SK-N-SH (cell line): ENCODE measurements around the gene COG4. TPM values are rescaled to one million over a fixed set of nuclear protein-coding genes. Genes with fewer than 3 reads are reported as not detected.

Experiments
- CTCF ChIA-PET: fragments of 300-600, 350-600 bp; formaldehyde crosslinking; extraction: SDS; loops from one replicate; lab custom pipeline; 2021; lab: Yijun Ruan, JAX
- POLR2A ChIA-PET: fragments of 350-600 bp; sonication (Branson Sonifier 250); formaldehyde crosslinking; extraction: SDS; loops from one replicate; lab custom pipeline; 2020; ENCODE audit warnings: antibody characterized with exemption, inconsistent platforms; lab: Yijun Ruan, JAX
- DNase-seq: peaks from one replicate; pipeline ENCODE4 v3.0.0; 2012
- H2AFZ ChIP-seq: fragments of 200-600 bp; sonication (generic); 2 replicates; pipeline ENCODE4 v1.8.1; 2016; ENCODE audit warnings: antibody characterized with exemption, mild to moderate bottlenecking, low read depth
- H3F3A ChIP-seq: fragments of 200-600 bp; sonication (generic); replicated peaks from 2 replicates; pipeline ENCODE3; 2016; ENCODE audit warnings: antibody characterized with exemption, mild to moderate bottlenecking; ENCODE audit not compliant: insufficient read depth
- H3K27ac ChIP-seq, 2 experiments: fragments of 200-500 bp in 1 of 2; fragments of 200-600 bp in 1 of 2; sonication (Bioruptor generic) in 1 of 2; sonication (generic), shearing (Covaris generic) in 1 of 2; 2 replicates each; pipeline versions ENCODE4 v1.5.1 to v1.6.1; 2014 to 2016; ENCODE audit warnings: low read depth in 2 of 2, inconsistent platforms in 1 of 2, low read length in 1 of 2, mild to moderate bottlenecking in 1 of 2, mixed read lengths in 1 of 2
- H3K27me3 ChIP-seq: fragments of 200-600 bp; sonication (generic), shearing (Covaris generic); 2 replicates; pipeline ENCODE4 v1.6.1; 2016; ENCODE audit warnings: mixed run types; ENCODE audit not compliant: insufficient read depth
- H3K36me3 ChIP-seq, 2 experiments: fragments of 200-500 bp in 1 of 2; fragments of 200-600 bp in 1 of 2; sonication (Bioruptor generic) in 1 of 2; sonication (generic) in 1 of 2; replicated peaks in 1 of 2; 2 replicates each; pipeline versions ENCODE3 to v1.5.1; 2014 to 2016; ENCODE audit warnings: low read length in 1 of 2, mild to moderate bottlenecking in 1 of 2; ENCODE audit not compliant: insufficient read depth in 2 of 2, control insufficient read depth in 1 of 2
- H3K4me1 ChIP-seq, 2 experiments: fragments of 200-500 bp in 1 of 2; fragments of 200-600 bp in 1 of 2; sonication (Bioruptor generic) in 1 of 2; sonication (generic), shearing (Covaris generic) in 1 of 2; 2 replicates each; pipeline versions ENCODE4 v1.5.1 to v1.6.1; 2014 to 2016; ENCODE audit warnings: low read depth in 1 of 2, low read length in 1 of 2, mixed run types in 1 of 2; ENCODE audit not compliant: insufficient read depth in 2 of 2, control insufficient read depth in 1 of 2
- H3K4me2 ChIP-seq: fragments of 200-600 bp; sonication (generic), shearing (Covaris generic); 2 replicates; pipeline ENCODE4 v1.6.1; 2017; ENCODE audit warnings: mixed run types
- H3K4me3 ChIP-seq, 2 experiments: fragments of 200-500 bp in 1 of 2; fragments of 200-600 bp in 1 of 2; sonication (Bioruptor generic) in 1 of 2; sonication (generic), shearing (Covaris generic) in 1 of 2; 2 replicates each; pipeline versions ENCODE4 v1.5.1 to v1.8.1; 2014 to 2016; ENCODE audit warnings: low read depth in 2 of 2, inconsistent platforms in 1 of 2, low read length in 1 of 2, mild to moderate bottlenecking in 1 of 2, mixed read lengths in 1 of 2, moderate library complexity in 1 of 2
- H3K79me2 ChIP-seq: fragments of 200-600 bp; sonication (generic); 2 replicates; pipeline ENCODE4 v1.8.1; 2017; ENCODE audit warnings: mild to moderate bottlenecking; ENCODE audit not compliant: insufficient read depth
- H3K9ac ChIP-seq: fragments of 200-600 bp; sonication (generic); 2 replicates; pipeline ENCODE4 v1.6.1; 2017; ENCODE audit warnings: mixed run types
- H3K9me2 ChIP-seq: fragments of 200-600 bp; sonication (generic); 2 replicates; pipeline ENCODE4 v1.6.1; 2017; ENCODE audit warnings: mixed run types
- H3K9me3 ChIP-seq: fragments of 200-600 bp; sonication (generic); 2 replicates; pipeline ENCODE4 v1.6.1; 2017; ENCODE audit warnings: mixed run types, mild to moderate bottlenecking, moderate library complexity
- H4K20me1 ChIP-seq: fragments of 200-600 bp; sonication (generic); 2 replicates; pipeline ENCODE4 v1.6.1; 2017; ENCODE audit warnings: mild to moderate bottlenecking, mixed run types; ENCODE audit not compliant: insufficient read depth
- EP300 ChIP-seq, 2 experiments: IDR thresholded peaks; 2 replicates each; pipeline versions ENCODE4 v1.4.0 to v1.6.1; 2012; ENCODE audit warnings: borderline replicate concordance in 1 of 2, low read depth in 1 of 2, low read length in 1 of 2
- MEF2A ChIP-seq: IDR thresholded peaks from 2 replicates; pipeline ENCODE4 v1.4.0; 2012; ENCODE audit warnings: low read depth, borderline replicate concordance
- MXI1 ChIP-seq: IDR thresholded peaks from 2 replicates; pipeline ENCODE4 v1.6.1; 2012; ENCODE audit warnings: mild to moderate bottlenecking, low read depth, low read length, improper control_type of control experiment
- NFIC ChIP-seq: IDR thresholded peaks from 2 replicates; pipeline ENCODE4 v1.4.0; 2012; ENCODE audit warnings: borderline replicate concordance
- RAD21 ChIP-seq: IDR thresholded peaks from 2 replicates; pipeline ENCODE4 v1.6.1; 2012; ENCODE audit warnings: mild to moderate bottlenecking, low read length
- SMC3 ChIP-seq: IDR thresholded peaks from 2 replicates; pipeline ENCODE4 v1.6.1; 2012; ENCODE audit warnings: low read depth, low read length, improper control_type of control experiment
- YY1 ChIP-seq: IDR thresholded peaks from 2 replicates; pipeline ENCODE4 v1.4.0; 2012; ENCODE audit warnings: low read depth, mild to moderate bottlenecking
- WGBS: methylation state at CpG from one replicate; pipeline ENCODE4 v1.1.6; 2017; ENCODE audit warnings: low lambda C conversion rate; 5-methylcytosine and 5-hydroxymethylcytosine counted together
- polyA plus RNA-seq, 3 experiments: library from polyadenylated mRNA; depleted of rRNA; stranded (reverse); fragments of >200 nt; gene quantifications; 2 replicates each; pipeline ENCODE4 v1.2.3, GENCODE V29; 2012
- TF ChIP-seq, protein P1 (sequence below): fragments of 200-600 bp; sonication (generic); IDR thresholded peaks from 2 replicates; pipeline ENCODE4 v1.6.1; 2017; ENCODE audit warnings: antibody characterized with exemption, mild to moderate bottlenecking, moderate library complexity

The COG4 gene
- polyA plus RNA-seq, 1 of the 3 experiments (the other 2 are of a cell fraction) = 54.4 TPM

DNA sequence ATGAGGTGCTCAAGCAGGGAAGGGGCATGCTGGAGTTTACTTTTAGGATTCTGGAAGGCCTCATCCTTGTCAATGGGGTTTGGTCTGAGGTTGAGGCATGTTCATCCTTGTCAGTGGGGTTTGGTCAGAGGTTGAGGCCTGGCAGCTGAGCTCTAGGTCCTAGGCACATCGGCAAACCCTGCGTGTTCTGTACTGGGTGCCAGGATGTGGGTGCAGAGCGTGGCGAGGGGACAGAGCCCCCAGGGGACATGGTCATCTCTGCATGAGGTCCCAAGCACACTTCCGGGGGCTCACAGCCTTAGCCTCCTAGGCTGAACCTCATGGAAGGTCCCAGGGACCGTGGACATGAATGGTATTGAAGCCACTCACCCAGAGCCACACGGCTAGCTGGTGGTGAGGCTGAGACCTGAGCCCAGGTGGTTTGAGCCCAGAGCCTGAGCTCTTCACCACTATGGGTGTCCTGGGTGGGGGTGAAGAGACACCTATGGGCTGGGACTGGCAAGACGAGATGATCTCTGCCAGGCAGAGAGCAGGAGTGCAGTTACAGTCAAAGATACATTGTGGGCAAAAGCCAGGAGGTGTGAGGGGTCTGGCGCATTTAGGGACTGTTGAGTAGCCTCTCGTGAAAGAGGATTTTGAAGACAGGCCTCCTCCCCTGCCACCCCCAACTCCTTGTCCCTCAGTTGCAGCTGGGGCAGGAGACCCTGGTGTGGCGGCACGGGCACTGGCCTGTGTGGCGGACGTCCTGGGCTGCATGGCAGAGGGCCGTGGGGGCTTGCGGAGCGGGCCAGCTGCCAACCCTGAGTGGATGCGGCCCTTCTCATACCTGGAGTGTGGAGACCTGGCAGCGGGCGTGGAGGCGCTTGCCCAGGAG, 49.7 kb downstream of the COG4 start:
- Histone ChIP-seq H3K36me3 (peaks cover 0 to 6% of the 10 kb centered on the region in 2 experiments), H3K9ac (no peak overlapping the region), H3K27me3 (no peaks in the 10 kb centered on the region), H3K79me2 (no peaks in the 10 kb centered on the region), H3K4me2 (no peak overlapping the region), H2AFZ (no peak overlapping the region), H3K4me3 (no peak overlapping the region), H3F3A (peaks cover 12% of the 10 kb centered on the region), H4K20me1 (no peaks in the 10 kb centered on the region), H3K9me2 (no peaks in the 10 kb centered on the region), H3K4me1 (peaks cover 10 to 14% of the 10 kb centered on the region in 2 experiments; a peak in 3 of 4 replicates), H3K27ac (no peak overlapping the region), H3K9me3 (no peaks in the 10 kb centered on the region)
- CTCF ChIA-PET = interaction anchor here (0.8 to 1.9 kb wide), 6 partner anchors 13 to 168 kb away, joined by 3 to 6 read pairs (median 4); no protein-coding TSS in a partner anchor
- TF ChIP-seq RAD21 (peak; percentile 34; the same call in 1 of the 2 replicates), MEF2A (no peak)
- 94% methylated on average over 13 of the region's 21 CpGs for WGBS
- DNase-seq = peak; percentile 51
- POLR2A ChIA-PET = interaction anchor here (1.5 to 1.6 kb wide), 2 partner anchors 92 to 93 kb away, joined by 3 to 4 read pairs; no protein-coding TSS in a partner anchor

GRCh38 chr16:70472786-70473433, 50.4 kb downstream of the COG4 start:
- CTCF ChIA-PET = interaction anchor here (0.7 to 1.9 kb wide), 7 partner anchors 14 to 167 kb away, joined by 3 to 6 read pairs (median 3); no protein-coding TSS in a partner anchor
- H3K4me3 ChIP-seq = no peak overlapping the region
- H3K27me3 ChIP-seq = no peaks in the 10 kb centered on the region
- H4K20me1 ChIP-seq = no peaks in the 10 kb centered on the region
- H3K36me3 ChIP-seq = no peaks in the 10 kb centered on the region
- no peaks in the 10 kb centered on the region for H3K9me2 ChIP-seq
- H3K79me2 ChIP-seq = no peaks in the 10 kb centered on the region
- H3K4me2 ChIP-seq = no peak overlapping the region
- no peak for TF ChIP-seq MXI1
- no peak for TF ChIP-seq YY1
- no peak for TF ChIP-seq NFIC
- H3F3A ChIP-seq = peaks cover 12% of the 10 kb centered on the region
- H3K9me3 ChIP-seq = no peaks in the 10 kb centered on the region
- H3K4me1 ChIP-seq = peaks cover 10 to 14% of the 10 kb centered on the region in 2 experiments; a peak in 3 of 4 replicates
- H3K27ac ChIP-seq = no peak overlapping the region
- no peak overlapping the region for H2AFZ ChIP-seq
- no peak for DNase-seq
- POLR2A ChIA-PET = interaction anchor here (1.5 kb wide), 1 partner anchor 92 kb away, joined by 4 read pairs; no protein-coding TSS in a partner anchor
- WGBS = 83% methylated on average over 7 of the region's 28 CpGs
- H3K9ac ChIP-seq = no peak overlapping the region

DNA sequence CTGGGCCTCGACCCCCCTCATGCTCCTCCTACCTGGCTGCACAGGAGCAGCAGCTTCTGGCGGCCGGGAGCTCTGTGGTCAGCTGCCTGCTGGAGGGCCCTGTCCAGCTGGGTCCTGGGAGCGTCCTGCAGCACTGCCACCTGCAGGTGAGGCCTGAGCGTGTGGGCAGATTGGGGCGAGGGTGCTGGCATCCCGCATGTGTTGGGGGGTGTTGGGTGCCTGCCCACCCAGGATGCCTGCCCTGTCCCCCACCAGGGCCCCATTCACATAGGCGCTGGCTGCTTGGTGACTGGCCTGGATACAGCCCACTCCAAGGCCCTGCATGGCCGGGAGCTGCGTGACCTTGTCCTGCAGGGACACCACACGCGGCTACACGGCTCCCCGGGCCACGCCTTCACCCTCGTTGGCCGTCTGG, 52.4 kb downstream of the COG4 start:
- Histone ChIP-seq H3K9me3 (no peaks in the 10 kb centered on the region), H3F3A (no peaks in the 10 kb centered on the region), H3K36me3 (no peaks in the 10 kb centered on the region), H2AFZ (no peak overlapping the region), H4K20me1 (no peaks in the 10 kb centered on the region), H3K4me1 (peaks cover 0 to 9% of the 10 kb centered on the region in 2 experiments; a peak in 1 of 4 replicates), H3K4me2 (no peak overlapping the region), H3K79me2 (no peaks in the 10 kb centered on the region), H3K27ac (no peak overlapping the region), H3K9ac (no peak overlapping the region), H3K9me2 (no peaks in the 10 kb centered on the region), H3K27me3 (no peaks in the 10 kb centered on the region), H3K4me3 (no peak overlapping the region)
- POLR2A ChIA-PET = interaction anchor here (0.6 to 2.0 kb wide), 4 partner anchors 90 to 101 kb away, joined by 3 to 11 read pairs (median 3); no protein-coding TSS in a partner anchor
- WGBS = 40% methylated on average over 2 of the region's 17 CpGs
- TF ChIP-seq SMC3 (peak; percentile 69), EP300 (IDR thresholded peaks at IDR 0.05; ENCODE audit: borderline replicate concordance in 1 of 2, low read depth in 1 of 2, low read length in 1 of 2) (no peak), RAD21 (peak; percentile 70)
- TF ChIP-seq, protein P1, sequence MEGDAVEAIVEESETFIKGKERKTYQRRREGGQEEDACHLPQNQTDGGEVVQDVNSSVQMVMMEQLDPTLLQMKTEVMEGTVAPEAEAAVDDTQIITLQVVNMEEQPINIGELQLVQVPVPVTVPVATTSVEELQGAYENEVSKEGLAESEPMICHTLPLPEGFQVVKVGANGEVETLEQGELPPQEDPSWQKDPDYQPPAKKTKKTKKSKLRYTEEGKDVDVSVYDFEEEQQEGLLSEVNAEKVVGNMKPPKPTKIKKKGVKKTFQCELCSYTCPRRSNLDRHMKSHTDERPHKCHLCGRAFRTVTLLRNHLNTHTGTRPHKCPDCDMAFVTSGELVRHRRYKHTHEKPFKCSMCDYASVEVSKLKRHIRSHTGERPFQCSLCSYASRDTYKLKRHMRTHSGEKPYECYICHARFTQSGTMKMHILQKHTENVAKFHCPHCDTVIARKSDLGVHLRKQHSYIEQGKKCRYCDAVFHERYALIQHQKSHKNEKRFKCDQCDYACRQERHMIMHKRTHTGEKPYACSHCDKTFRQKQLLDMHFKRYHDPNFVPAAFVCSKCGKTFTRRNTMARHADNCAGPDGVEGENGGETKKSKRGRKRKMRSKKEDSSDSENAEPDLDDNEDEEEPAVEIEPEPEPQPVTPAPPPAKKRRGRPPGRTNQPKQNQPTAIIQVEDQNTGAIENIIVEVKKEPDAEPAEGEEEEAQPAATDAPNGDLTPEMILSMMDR = peak; percentile 49
- CTCF ChIA-PET = interaction anchor here (0.6 to 3.5 kb wide), 26 partner anchors 8 to 299 kb away, joined by 3 to 25 read pairs (median 4); partner anchors contain the start of gene FCSK
- peak; percentile 87 for DNase-seq
